Measurements from ENCODE around the gene KRT79.

DNA sequence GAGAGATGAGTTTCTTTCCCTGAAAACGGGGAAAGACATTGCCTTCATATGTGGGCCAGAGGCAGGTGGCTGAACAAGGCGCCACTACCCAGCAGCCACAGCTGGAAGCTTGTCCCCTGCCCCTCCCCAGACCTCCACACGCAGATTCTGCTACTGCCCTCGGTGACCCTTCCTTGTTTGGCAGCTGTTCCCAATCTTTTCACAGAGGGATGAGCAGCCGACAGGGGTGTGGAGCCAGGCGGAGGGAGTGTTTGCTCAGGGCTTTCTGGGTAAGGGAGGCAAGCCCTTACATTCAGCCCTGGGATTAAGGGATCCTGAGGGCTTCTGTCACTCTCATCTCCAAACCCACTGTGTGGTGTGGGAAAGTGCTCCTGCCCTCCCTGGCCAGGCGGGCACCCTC lies 15.7 kb downstream of the KRT79 start:
- TF ChIP-seq, protein P1, sequence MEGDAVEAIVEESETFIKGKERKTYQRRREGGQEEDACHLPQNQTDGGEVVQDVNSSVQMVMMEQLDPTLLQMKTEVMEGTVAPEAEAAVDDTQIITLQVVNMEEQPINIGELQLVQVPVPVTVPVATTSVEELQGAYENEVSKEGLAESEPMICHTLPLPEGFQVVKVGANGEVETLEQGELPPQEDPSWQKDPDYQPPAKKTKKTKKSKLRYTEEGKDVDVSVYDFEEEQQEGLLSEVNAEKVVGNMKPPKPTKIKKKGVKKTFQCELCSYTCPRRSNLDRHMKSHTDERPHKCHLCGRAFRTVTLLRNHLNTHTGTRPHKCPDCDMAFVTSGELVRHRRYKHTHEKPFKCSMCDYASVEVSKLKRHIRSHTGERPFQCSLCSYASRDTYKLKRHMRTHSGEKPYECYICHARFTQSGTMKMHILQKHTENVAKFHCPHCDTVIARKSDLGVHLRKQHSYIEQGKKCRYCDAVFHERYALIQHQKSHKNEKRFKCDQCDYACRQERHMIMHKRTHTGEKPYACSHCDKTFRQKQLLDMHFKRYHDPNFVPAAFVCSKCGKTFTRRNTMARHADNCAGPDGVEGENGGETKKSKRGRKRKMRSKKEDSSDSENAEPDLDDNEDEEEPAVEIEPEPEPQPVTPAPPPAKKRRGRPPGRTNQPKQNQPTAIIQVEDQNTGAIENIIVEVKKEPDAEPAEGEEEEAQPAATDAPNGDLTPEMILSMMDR (IDR thresholded peaks at IDR 0.05; ENCODE audit: low read depth, low read length, missing input control) = no peak
- TF ChIP-seq EGR1 (IDR thresholded peaks at IDR 0.05; ENCODE audit: low read depth in 2 of 2) (no peak), ZBTB33 (IDR thresholded peaks at IDR 0.05) (no peak), GABPA (IDR thresholded peaks at IDR 0.05 in 1 of 2, conservative IDR thresholded peaks at IDR 0.05 in 1 of 2) (no peak), YY1 (IDR thresholded peaks at IDR 0.05) (no peak), JUND (IDR thresholded peaks at IDR 0.05) (no peak)
